Esophagus squamous epithelium (tissue), 4 donors: ENCODE data around the gene ABCC12.

Experiments used
- POLR2A ChIP-seq, 4 donors: fragments of 450-650 bp; IDR thresholded peaks; one replicate each; pipeline ENCODE4 v1.6.1; 2017; ENCODE audit warnings: antibody characterized with exemption in 4 of 4, mild to moderate bottlenecking in 4 of 4, moderate library complexity in 3 of 4
- TF ChIP-seq, protein P1 (sequence below), 6 experiments: fragments of 450-650 bp in 4 of 6; fragments of 200-600 bp in 2 of 6; sonication (generic) in 2 of 6; IDR thresholded peaks; one replicate each; pipeline ENCODE4 v1.5.1; 2016 to 2019; ENCODE audit warnings: antibody characterized with exemption in 6 of 6, mild to moderate bottlenecking in 4 of 6, moderate library complexity in 4 of 6

DNA sequence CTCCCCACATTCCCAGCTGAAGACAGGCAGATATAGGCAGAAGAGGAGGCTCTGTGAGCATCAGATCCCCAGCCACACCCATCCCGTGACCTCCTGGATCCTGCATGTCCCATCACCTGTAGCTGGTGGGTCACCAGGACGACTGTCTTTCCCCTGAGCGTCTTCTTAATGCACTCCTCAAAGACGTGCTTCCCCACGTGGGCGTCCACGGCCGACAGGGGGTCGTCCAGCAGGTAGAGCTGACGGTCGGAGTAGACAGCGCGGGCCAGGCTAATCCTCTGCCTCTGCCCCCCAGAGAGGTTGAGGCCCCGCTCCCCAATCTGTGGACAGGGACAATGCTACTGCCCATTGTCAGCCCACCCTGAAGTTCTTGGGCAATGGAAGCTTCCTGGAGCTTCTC is 40.5 kb downstream of the ABCC12 start:
- no peak for TF ChIP-seq POLR2A (IDR thresholded peaks at IDR 0.05)
- TF ChIP-seq, protein P1, sequence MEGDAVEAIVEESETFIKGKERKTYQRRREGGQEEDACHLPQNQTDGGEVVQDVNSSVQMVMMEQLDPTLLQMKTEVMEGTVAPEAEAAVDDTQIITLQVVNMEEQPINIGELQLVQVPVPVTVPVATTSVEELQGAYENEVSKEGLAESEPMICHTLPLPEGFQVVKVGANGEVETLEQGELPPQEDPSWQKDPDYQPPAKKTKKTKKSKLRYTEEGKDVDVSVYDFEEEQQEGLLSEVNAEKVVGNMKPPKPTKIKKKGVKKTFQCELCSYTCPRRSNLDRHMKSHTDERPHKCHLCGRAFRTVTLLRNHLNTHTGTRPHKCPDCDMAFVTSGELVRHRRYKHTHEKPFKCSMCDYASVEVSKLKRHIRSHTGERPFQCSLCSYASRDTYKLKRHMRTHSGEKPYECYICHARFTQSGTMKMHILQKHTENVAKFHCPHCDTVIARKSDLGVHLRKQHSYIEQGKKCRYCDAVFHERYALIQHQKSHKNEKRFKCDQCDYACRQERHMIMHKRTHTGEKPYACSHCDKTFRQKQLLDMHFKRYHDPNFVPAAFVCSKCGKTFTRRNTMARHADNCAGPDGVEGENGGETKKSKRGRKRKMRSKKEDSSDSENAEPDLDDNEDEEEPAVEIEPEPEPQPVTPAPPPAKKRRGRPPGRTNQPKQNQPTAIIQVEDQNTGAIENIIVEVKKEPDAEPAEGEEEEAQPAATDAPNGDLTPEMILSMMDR (IDR thresholded peaks at IDR 0.05) = no peak
